Left forelimb (tissue), 1 donor: ENCODE data around the gene PRR9.
"Not testable (repeated sequence)": the region's sequence is repeated elsewhere in the genome, so short reads cannot be mapped to it uniquely, and the experiment has no call there.

Source experiments
- DNase-seq: peaks from one replicate; pipeline ENCODE4 v3.0.0-alpha.2; 2018; ENCODE audit warnings: low spot score

PRR9 gene

DNA sequence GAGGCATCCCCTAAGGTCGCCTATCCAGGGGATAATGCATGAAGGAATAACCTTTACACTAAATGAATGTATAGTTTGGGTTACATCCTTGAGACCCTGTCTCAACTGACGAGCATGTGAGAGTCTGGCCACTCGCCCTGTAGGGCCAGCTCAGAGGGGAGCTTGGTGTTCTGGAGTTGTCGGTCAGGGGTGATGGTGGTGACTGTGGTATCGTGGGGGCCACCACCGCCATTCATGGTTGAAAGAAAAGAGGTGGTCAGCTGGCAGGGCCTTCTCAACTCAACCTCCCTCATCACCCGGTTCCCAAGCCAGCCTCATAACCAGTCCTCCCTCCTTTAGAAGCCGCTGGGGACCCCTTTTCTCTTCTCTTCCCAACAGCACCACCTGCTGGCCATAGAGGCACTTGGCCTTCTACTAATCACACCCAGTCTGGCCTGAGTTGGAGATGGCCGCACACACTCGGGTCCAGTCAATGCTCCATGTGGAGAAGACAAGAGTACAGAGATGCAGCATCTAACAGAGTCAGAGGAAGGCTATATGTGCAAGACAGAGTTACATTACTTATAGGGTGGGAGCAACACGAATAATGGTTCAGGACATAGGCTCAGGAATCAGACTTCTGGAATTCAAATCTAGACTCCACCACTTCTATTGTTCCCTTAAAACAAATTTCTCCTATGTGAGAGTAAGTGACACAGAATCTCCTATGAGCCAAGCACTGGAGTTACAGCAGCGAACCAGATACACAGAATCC is 11.9 kb downstream of the PRR9 start:
- DNase-seq = not testable (repeated sequence)

DNA sequence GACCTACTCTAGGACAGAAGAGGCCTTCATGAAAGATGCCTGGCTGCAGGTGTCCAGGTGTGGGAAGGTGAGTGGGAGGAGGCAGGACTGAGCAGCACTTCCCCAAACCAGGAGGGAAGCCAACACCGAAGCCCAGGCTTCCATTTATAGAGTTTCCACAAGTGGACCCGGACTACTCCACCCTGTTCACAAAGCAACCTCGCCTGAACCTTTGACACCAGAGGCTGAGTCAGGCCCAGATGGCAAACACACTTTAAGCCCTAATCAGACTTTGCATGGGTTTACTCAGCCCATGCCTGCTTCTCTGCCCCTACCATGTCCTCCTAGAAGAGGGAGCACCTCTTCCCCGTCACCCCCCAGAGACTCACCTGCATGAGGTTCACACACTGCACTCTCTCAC is 14.0 kb downstream of the PRR9 start:
- no peak for DNase-seq

DNA sequence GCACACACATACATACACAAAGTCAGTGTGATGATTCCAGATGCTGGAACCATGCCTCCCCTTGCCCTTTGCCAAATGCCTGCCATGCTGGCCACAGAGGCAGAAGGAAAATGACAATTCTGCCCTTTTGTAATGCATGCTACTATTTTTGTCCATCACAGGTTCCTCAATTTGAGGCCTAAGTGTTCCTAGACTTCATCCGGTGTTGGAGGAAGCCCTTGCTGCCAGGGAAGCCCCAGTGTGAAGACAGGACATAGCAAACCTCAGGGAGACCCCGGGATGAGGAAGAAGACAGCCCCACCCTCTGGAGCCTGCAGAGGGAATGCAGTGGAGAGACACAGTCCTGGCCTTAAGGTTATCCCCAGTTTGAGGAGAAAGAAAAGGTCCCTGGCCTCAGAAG is 14.4 kb downstream of the PRR9 start:
- DNase-seq = no peak

DNA sequence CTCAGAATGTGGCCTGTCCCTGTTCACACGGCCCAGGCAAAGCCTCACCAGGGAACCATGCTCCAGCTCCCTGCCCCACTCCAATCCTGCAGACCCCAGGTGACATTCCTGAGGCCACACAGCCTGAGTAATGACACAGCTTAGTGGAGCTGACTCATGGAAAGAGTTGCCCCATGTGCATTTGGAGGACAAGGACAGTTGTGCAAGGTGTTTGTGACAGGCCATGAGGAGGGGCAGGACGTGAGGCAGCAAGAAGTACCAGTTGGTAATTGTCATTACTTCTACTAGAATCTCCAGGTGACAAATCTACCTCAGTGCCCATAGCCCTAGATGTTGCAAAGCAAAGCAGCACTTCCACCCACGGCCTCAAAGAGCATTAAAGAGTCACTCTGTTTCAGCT is 15.2 kb downstream of the PRR9 start:
- no peak for DNase-seq

DNA sequence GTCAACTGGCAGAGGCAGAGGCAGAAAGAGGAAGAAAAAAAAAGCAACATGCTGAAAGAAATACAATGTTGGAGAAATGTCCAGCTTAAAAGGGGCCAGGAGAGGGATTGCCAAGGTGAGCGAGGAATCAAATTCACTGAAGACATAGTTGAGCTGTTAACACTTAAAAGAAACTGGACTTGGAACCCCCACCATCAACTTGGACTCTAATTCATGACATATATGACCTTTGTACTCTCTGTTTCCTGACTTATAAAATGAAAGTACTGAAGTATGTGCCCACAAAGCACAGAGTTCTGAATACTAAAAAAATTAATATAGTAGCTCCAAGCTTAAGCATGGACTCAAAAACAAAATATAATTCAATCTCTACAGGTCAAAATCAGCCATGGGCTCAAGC is 16.1 kb downstream of the PRR9 start:
- DNase-seq = no peak

DNA sequence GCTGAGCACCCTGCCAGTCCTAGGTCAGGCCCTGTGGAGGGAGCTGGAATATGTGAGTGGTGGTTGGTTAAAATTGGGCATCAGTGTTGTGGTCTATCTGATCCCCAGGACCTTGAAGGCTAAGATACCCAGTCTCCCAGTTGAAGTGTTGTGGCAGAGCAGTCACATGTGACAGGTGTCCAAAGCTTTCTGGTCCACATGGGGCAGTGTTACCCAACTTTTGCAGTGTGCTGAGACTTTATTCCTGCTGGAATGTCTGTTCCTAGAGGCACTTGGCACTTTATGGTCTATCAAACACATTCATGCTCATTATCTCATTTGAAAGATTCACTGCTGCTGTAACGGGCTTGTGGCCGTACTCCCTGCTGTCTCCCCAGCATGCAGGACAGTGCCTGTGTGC is 21.1 kb downstream of the PRR9 start:
- DNase-seq = no peak

DNA sequence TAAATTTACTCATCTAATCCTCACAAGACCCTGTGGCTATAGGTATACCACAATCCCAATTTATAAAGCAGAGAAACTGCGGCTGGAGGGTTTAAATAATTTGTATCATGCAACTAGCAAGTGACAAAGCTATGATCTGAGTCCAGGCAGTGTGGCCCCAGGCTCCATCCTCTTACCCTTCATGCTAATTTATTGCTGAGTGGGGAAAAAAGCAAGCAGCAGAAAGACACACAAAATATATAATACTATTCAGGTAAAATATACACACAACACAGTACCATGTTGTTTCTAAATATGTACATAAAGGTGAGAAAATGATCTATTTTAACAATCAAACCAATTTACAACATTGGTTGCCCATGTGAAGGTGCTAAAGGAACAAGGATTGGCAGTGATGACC is 24.8 kb downstream of the PRR9 start:
- DNase-seq = no peak

DNA sequence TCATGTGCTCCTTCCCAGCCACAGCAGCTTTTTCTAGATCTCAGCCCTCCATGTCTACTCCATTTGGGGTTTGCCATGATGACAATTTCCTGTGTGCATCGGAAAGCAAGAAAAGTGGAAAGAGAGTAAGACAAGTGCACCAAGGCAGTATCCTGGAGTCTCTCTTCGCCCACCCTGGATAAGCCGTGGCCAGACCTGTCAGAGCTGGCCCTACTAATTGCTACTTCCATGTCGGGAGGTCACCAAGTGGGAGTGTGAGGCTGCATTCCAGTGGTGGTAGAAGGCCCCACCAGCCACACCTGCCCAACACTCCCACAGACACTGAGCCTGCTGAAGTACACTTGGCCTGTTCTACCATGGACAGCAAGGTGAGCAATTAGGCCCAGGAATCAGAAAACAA is 28.1 kb downstream of the PRR9 start:
- no peak for DNase-seq

DNA sequence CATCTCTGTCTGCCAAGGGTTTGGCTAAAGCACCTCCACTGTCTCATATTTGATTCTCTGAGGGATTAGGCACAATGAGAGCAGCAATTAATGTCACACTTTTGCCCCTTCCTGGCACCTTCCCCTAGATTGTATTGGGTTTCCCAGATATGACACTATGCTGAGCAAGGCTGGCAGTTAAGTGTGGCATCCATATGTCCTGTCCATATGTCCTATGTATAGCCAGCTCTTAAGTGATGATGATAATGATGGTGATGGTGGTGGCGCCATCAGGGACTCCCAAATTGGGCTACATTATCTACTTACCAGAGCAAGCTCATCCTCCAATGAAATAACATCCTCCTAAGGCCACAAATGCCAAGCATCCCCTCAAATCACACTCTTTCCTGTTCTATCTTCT is 28.6 kb downstream of the PRR9 start:
- DNase-seq = no peak

DNA sequence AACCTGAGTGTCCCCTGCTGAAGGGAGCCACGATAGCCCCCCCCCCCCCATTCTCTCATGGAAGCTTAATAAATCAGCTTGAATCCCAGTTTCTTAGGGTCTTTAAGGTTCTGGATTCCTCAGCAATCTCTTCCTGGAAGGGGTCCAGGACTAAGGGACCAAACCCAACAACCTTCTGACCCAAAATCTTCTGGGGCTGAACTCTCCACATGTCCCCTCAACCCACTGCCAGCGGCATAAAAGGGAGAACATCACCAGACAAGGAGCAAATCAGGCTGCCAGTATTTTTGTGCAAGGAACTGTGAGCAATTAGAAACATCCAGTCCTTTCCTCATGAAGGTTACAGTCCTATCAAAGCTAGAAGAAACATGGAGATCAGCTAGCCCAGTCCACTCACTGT is 29.4 kb downstream of the PRR9 start:
- no peak for DNase-seq

DNA sequence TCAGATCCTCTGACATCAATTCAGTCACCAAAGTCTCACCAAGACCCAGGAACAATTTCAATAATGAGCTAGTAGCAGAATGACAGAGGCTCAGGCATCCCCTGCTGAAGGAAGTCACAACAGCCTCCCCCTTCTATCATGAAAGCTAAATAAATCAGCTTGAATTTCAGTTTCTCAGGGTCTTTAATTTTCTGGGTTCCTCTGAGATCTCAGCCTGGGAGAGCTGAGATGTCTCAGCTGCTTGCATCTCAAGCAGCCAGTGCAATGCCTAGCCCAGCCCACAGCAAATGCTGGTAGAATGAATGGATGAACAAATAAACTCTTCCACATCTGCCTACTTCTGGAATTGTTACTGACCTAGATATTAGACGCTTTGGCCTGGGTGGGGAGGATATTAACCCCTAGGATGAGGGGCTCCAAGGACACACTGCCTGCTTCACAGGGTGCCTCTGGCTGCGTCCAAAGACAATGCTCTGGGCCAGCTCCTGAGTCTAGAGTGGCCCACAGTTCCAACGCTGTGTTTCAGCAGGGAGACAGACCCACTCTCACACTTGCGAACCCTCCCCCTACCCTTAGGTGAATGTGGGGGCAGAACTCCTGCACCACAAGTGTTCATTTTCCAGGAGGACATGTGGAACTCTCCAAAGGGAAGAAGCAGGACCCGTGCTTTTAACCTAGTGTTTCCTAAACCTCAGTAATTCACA is 30.9 kb downstream of the PRR9 start:
- DNase-seq = no peak

DNA sequence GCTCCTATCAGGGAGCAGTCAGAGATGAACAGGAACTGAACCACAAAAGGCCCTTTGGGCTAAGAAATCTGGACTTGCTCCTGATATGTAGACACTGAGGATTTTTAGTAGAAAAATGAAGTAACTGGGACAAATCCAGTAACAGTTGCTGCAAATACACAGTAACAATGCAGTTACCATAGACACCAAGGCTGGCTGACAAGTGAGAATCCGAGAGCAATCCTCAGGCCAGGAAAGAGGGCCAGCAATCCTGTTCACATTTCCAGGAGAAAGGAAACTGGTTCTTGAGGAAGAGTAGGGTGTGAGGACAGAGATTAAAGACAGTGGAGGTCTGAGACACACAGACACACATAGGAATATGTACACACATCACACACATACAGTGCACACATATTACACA is 32.8 kb downstream of the PRR9 start:
- no peak for DNase-seq

DNA sequence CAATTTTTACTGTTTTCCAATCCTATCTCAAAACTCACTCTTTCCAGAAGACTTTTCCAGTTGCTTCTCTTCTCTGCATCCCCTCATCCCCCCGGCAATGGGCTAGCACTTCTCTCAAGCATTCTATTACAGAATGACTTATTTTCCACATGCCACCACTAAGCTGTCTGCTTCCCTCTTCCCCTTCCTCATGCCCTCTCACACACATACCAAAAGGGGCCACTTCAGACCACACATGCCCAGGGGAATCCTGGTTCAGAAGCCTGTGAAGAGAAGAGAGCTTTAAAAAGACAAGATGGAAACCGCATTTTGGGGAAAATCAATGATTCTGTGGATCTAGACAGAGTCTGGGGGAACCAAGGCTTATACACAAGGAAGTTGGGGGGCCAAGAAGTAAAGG is 33.7 kb downstream of the PRR9 start:
- no peak for DNase-seq

DNA sequence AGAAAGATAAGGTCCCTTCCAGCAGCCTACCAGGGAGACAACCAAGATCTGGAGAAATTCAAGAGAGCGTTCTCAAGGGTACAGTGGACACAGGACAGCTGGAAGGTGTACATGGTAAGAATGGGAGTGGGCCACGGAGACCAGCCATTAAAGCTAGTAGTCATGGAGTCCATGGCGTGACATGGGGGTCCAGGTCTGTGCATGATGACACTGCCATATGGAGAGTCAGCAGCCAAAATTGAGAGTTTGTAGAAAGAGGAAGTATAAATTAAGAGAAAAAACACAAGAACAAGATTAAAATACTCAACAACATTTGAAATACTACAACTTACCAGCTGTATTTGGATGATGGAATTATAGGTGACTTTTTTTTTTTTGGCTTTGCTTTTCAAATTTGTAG is 34.2 kb downstream of the PRR9 start:
- no peak for DNase-seq

DNA sequence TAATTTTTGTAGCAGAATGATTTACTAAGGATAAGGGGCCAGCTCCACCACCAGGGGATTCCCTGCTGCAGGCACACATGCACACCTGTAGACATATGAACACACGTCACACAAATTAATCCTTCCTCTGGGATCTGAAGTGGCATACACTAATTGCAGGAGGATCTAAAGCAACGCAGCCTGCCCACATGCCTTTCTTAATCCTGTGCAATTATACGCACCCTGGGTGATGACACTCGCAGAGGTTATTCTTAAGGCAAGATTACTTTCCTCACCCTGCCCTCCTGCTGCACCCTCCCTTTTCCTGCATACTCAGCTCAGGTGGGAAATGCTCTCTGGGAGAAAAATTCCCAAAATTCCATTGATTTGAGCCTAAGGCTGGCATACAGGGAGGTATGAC is 34.6 kb downstream of the PRR9 start:
- no peak for DNase-seq

DNA sequence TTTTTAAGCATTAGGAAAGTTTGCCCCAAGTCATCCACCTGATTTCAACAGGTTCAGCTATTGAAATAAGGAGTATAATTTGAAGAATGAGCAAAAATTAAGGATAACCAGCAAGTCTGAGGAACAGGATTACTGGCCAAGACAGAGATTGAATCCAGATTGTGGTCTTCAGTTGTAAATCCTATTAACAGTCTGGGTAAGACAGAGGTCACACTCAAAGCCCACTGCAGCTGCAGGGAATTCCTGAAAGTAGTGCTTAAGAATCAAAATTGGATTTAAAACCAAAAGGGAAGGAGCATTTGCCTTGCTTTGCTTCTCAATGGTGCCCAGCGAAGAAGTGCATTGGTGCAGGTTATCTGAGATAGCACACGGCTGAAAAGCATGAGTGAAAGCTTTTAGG is 35.7 kb downstream of the PRR9 start:
- DNase-seq = no peak

DNA sequence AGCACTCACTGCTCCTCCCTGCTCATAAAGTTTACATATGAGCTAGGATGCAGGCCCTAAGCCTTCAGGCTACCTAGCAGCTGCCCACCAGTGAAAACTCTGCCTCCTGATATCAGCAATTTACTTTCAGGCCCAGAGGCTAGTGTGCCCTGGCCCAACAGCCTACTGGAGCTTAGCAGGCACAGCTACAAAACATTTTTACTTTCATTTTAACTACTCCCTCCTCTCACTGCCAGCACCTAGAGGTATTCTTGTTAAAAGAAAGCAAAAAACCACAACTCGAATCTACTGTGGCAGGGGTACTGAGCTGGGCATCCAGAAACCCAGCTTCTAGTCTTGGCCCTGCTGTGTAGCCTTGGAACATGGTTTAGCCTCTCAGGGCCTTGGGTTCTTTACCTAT is 36.3 kb downstream of the PRR9 start:
- DNase-seq = no peak

DNA sequence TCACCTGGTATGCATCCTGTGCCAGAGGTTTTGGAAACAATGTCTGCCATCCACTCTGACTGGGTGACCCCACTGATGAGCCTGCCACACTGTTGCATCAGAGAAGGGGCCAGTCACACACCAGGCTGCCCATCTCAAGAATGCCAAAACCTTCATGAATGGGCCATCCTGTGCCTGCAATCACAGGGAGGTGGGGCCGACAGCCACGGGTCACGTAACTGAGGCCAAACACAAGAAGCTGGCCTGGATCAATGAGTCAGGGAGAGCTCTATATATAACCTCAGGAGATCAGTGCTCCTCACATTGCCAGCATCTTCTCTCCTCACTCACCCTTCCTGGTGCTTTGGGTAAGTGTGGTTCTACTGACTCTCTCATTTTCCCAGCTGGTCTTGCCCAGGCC is 42.0 kb downstream of the PRR9 start, which contains the start of gene LORICRIN:
Gene LORICRIN (plus strand): TSS at position 301 of the 400 bp plus-strand sequence. CDS start 1,263 bp downstream, outside the sequence.
- DNase-seq = no peak

DNA sequence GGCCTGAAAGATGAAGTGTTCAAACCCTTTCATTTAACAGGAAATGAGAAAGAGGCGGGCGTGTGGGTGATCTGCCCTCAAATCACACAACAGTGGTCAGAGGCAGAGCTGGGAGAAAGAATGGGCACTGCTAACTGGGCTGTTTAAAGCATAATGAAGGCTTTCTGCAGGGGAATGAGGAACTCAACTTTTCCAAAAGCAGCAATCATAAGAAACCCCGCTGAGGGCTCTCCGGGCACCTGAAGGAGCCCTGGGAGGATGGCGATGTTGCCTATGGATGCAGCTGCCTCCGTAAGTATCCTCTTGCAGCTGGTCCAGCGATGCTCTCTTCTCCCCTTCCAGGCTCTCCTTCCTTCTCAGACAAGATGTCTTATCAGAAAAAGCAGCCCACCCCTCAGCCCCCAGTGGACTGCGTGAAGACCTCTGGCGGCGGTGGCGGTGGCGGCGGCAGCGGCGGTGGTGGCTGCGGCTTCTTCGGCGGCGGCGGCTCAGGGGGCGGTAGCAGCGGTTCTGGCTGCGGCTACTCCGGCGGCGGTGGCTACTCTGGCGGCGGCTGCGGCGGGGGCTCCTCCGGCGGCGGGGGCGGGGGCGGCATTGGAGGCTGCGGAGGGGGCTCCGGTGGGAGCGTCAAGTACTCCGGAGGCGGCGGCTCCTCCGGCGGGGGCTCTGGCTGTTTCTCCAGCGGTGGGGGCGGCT is 43.3 kb downstream of the PRR9 start:
- no peak for DNase-seq

DNA sequence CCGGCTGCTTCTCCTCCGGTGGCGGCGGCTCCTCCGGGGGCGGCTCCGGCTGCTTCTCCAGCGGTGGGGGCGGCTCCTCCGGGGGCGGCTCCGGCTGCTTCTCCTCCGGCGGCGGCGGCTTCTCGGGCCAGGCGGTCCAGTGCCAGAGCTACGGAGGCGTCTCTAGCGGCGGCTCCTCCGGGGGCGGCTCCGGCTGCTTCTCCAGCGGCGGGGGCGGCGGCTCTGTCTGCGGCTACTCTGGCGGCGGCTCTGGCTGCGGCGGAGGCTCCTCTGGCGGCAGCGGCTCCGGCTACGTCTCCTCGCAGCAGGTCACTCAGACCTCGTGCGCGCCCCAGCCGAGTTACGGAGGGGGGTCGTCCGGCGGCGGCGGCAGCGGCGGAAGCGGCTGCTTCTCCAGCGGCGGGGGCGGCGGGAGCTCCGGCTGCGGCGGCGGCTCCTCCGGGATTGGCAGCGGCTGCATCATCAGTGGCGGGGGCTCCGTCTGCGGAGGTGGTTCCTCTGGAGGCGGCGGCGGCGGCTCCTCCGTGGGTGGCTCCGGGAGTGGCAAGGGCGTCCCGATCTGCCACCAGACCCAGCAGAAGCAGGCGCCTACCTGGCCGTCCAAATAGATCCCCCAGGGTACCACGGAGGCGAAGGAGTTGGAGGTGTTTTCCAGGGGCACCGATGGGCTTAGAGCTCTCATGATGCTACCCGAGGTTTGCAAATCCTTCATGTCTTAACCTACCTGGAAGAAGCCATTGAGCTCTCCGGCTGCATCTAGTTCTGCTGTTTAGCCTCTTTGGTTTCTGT is 44.1 kb downstream of the PRR9 start:
- no peak for DNase-seq

DNA sequence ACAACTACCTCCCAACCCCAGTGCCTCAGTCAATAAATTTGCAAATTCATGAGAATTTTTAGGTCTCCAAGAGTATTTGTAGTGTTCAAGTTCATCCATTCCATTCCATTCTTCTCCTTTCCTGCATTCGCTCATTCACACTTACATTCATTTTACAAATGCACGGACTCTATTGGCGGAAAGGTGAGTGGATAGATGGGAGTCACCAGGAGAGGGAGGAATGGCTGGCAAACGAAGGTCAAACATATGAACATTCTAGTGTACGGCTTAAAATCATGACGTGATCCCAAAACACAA is 44.6 kb downstream of the PRR9 start:
- DNase-seq = no peak

DNA sequence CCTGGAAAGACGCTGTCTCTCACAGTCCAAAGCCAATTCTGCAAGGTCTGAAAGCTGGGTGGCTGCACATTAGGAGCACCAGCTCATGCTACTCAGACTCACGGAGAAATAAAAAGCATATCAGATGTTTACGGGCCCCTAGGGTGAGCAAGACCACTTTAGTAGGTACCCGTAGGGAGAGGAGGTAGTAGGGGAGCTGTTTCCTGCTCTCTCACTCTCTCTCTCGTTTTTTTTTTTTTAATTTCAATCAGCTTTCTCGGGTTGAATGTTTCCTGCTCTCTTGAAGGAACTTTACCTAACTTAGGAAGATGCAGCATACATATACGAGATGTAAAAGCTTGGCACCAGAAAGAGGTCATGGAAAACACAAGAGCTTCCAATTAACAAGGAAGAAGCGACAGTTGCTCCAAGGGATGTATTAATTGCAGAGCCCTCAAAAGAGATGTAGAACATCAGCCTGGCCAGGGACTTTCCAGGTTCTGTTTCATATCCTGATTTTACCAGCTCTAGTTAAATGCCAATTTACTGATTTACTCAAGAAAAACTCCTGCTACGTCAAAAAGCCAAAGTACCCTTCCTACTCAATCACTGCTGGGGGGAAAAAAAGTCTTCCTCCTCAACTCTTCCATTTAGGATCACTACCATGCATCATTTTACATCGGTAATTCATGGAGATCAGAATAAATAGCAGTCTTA is 45.2 kb downstream of the PRR9 start:
- DNase-seq = no peak
